GM23338 (cell line): Measurements from ENCODE around the gene HSF2BP. TPM values are rescaled to one million over a fixed set of nuclear protein-coding genes. Genes with fewer than 3 reads are reported as not detected.

Experiments
- ATAC-seq: fragments of 200-7000 bp; cut with Tn5 transposase; 3 replicates; pipeline ENCODE4 v1.9.1; 2020
- DNase-seq: peaks from one replicate; pipeline ENCODE4 v3.0.0-alpha.2; 2015; ENCODE audit warnings: low spot score
- H2AFZ ChIP-seq: fragments of 200-600 bp; sonication (generic); 2 replicates; pipeline ENCODE4 v1.8.0; 2016; ENCODE audit warnings: antibody characterized with exemption, mild to moderate bottlenecking, moderate library complexity
- H3F3A ChIP-seq: fragments of 200-600 bp; sonication (generic); replicated peaks from 2 replicates; pipeline ENCODE4 v1.8.0; 2017; ENCODE audit warnings: antibody characterized with exemption, mixed run types, low read depth
- H3K27ac ChIP-seq: fragments of 200-600 bp; sonication (generic); 2 replicates; pipeline ENCODE4 v1.6.1; 2016; ENCODE audit warnings: low read depth
- H3K27me3 ChIP-seq: fragments of 200-600 bp; sonication (generic); 2 replicates; pipeline ENCODE4 v1.8.0; 2016; ENCODE audit warnings: mild to moderate bottlenecking, mixed run types, moderate library complexity; ENCODE audit not compliant: insufficient read depth
- H3K36me3 ChIP-seq: fragments of 200-600 bp; sonication (generic); 2 replicates; pipeline ENCODE4 v1.8.0; 2016; ENCODE audit warnings: mild to moderate bottlenecking; ENCODE audit not compliant: insufficient read depth
- H3K4me1 ChIP-seq: fragments of 200-600 bp; sonication (generic); 2 replicates; pipeline ENCODE4 v1.8.0; 2016; ENCODE audit warnings: mild to moderate bottlenecking, moderate library complexity; ENCODE audit not compliant: insufficient read depth
- H3K4me2 ChIP-seq: fragments of 200-600 bp; sonication (generic); 2 replicates; pipeline ENCODE4 v1.7.1; 2017; ENCODE audit warnings: mixed run types
- H3K4me3 ChIP-seq: fragments of 200-600 bp; sonication (generic); 2 replicates; pipeline ENCODE4 v1.6.1; 2016; ENCODE audit warnings: mixed run types
- H3K79me2 ChIP-seq: fragments of 200-600 bp; sonication (generic); replicated peaks from 2 replicates; pipeline ENCODE4 v1.8.0; 2017; ENCODE audit warnings: mild to moderate bottlenecking; ENCODE audit not compliant: insufficient read depth
- H3K9me2 ChIP-seq: fragments of 200-600 bp; sonication (generic); 2 replicates; pipeline ENCODE4 v1.8.0; 2017; ENCODE audit not compliant: insufficient read depth
- H4K20me1 ChIP-seq: fragments of 200-600 bp; sonication (generic); replicated peaks from 2 replicates; pipeline ENCODE4 v1.8.0; 2017; ENCODE audit warnings: mild to moderate bottlenecking; ENCODE audit not compliant: insufficient read depth
- H3K27ac Mint-ChIP-seq: 2 replicates; pipeline ENCODE4 v1.8.0; 2020; ENCODE audit warnings: inconsistent platforms, mild to moderate bottlenecking, moderate library complexity, mixed read lengths
- H3K27me3 Mint-ChIP-seq: 3 replicates; pipeline ENCODE4 v1.8.0; 2022; ENCODE audit warnings: low read depth, mild to moderate bottlenecking, moderate library complexity, mixed read lengths, inconsistent platforms; ENCODE audit not compliant: insufficient read depth, poor library complexity
- H3K36me3 Mint-ChIP-seq: 3 replicates; pipeline ENCODE4 v1.8.0; 2021; ENCODE audit warnings: low read depth, mild to moderate bottlenecking, inconsistent platforms, moderate library complexity, mixed read lengths
- H3K4me1 Mint-ChIP-seq: 3 replicates; pipeline ENCODE4 v1.8.0; 2020; ENCODE audit warnings: mild to moderate bottlenecking, inconsistent platforms, mixed read lengths
- H3K4me3 Mint-ChIP-seq: 3 replicates; pipeline ENCODE4 v1.8.0; 2021; ENCODE audit warnings: moderate library complexity, mild to moderate bottlenecking, inconsistent platforms, mixed read lengths
- H3K9me3 Mint-ChIP-seq: 3 replicates; pipeline ENCODE4 v1.8.0; 2020; ENCODE audit warnings: moderate library complexity, mild to moderate bottlenecking, inconsistent platforms, mixed read lengths
- CREB1 ChIP-seq: fragments of 250-450 bp; sonication (Bioruptor Pico); IDR thresholded peaks from 2 replicates; pipeline ENCODE4 v1.5.0; 2020; ENCODE audit warnings: low read depth, mild to moderate bottlenecking, moderate library complexity
- CTCF ChIP-seq, 2 experiments: fragments of 200-600 bp in 1 of 2; sonication (generic) in 1 of 2; conservative IDR thresholded peaks; 2 replicates each; pipeline versions ENCODE4 v1.5.1 to v1.6.1; 2016 to 2017; ENCODE audit warnings: antibody characterized with exemption in 2 of 2, low read depth in 2 of 2, mild to moderate bottlenecking in 2 of 2, moderate library complexity in 1 of 2
- EZH2 ChIP-seq: fragments of 200-600 bp; sonication (generic); IDR thresholded peaks from one replicate; pipeline ENCODE4 v1.8.0; 2017; ENCODE audit warnings: antibody characterized with exemption, mild to moderate bottlenecking, low read depth; ENCODE audit not compliant: unreplicated experiment
- EZH2phosphoT487 ChIP-seq: fragments of 200-600 bp; sonication (generic); IDR thresholded peaks from one replicate; pipeline ENCODE4 v1.8.1; 2018; ENCODE audit warnings: antibody characterized with exemption; ENCODE audit not compliant: unreplicated experiment
- JUNB ChIP-seq: IDR thresholded peaks from one replicate; pipeline ENCODE4 v1.6.1; 2016; ENCODE audit warnings: antibody characterized with exemption; ENCODE audit not compliant: unreplicated experiment
- NANOG ChIP-seq: IDR thresholded peaks from 2 replicates; pipeline ENCODE4 v1.6.1; 2016; ENCODE audit warnings: antibody characterized with exemption, borderline replicate concordance
- POLR2AphosphoS5 ChIP-seq: IDR thresholded peaks from 2 replicates; pipeline ENCODE4 v1.6.1; 2016; ENCODE audit warnings: antibody characterized with exemption, low read depth
- REST ChIP-seq: IDR thresholded peaks from one replicate; pipeline ENCODE4 v1.6.1; 2018; ENCODE audit warnings: antibody characterized with exemption; ENCODE audit not compliant: unreplicated experiment
- STAT1 ChIP-seq: IDR thresholded peaks from one replicate; pipeline ENCODE4 v1.6.1; 2016; ENCODE audit warnings: antibody characterized with exemption; ENCODE audit not compliant: unreplicated experiment
- ZNF114 ChIP-seq: fragments of 250-450 bp; sonication (Bioruptor Pico); IDR thresholded peaks from 2 replicates; pipeline ENCODE4 v1.5.0; 2020; ENCODE audit warnings: mild to moderate bottlenecking, moderate library complexity
- ZNF331 ChIP-seq: fragments of 250-450 bp; sonication (Bioruptor Pico); IDR thresholded peaks from 2 replicates; pipeline ENCODE4 v1.5.0; 2020; ENCODE audit warnings: low read depth, mild to moderate bottlenecking, moderate library complexity
- polyA plus RNA-seq: library from polyadenylated mRNA; unstranded; fragments of >200 nt; fragmentation: Nextera tagmentation; extraction: Ambion mirVana; gene quantifications from 2 replicates; pipeline ENCODE4 v1.2.1, GENCODE V29; 2016
- total RNA-seq: library from RNA; depleted of rRNA; stranded (reverse); fragments of >200 nt; shearing (Covaris generic); gene quantifications from 2 replicates; pipeline ENCODE4 v1.2.3, GENCODE V29; 2014
- TF ChIP-seq, protein P1 (sequence below): fragments of 250-450 bp; sonication (Bioruptor Pico); IDR thresholded peaks from 2 replicates; pipeline ENCODE4 v1.5.0; 2020; ENCODE audit warnings: mild to moderate bottlenecking, moderate library complexity

Gene HSF2BP
- total and polyA plus RNA-seq, 2 experiments from 2014 or later: 0.78 to 2.0 TPM

DNA sequence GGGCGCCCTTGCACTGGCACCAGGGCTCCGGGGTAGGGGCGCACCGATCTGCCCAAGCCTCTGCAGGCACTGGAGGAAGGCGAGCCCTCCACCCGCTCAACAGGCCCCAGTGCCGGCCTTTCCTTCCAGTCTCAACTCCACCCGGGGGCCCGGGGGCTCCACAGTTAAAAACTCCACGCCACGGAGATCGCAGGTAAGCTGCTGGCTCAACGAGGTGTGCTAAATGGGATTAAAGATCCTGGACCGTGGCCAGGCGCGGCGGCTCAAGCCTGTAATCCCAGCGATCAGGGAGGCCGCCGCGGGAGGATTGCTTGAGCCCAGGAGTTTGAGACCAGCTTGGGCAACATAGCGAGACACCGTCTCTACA, 536 bp downstream of the HSF2BP start (continued):
- TF ChIP-seq JUNB (no peak), ZNF331 (no peak), POLR2AphosphoS5 (no peak)

DNA sequence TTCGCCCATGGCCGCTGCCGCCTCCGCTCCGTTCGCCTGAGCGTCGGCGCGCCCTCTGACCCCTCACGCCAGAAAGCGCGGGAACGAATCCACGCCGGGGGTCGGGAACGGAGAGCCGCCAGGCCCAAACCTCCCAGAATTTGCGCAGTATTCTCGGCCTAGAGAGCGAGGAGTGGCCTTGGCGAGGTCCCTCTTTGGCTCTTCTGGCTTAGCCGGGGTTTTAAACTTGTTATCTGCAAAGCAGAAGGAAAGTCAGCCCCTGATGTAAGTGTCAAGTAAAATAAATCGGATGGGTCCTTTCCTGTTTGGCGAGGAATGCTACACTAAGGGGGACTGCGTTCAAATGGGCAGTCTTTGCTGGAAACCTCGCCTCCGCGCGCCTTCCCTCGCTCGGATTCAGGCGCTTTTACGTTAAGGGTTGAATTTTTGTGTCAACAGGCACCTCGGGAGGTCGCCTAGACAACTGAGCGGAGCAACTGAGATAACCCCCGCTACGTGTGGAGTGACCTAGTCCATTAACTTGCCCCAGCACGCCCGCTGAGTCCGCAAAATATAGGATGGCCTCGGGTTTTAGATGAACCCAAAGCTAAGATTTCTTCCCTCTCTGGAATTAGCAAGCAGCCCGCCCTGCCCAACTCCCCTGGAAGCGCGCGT, 1.1 kb downstream of the HSF2BP start:
- Histone ChIP-seq H3K9me2 (no peaks in the 10 kb centered on the region), H3K27ac (no peak overlapping the region), H3K27me3 (no peaks in the 10 kb centered on the region), H3K4me2 (no peak overlapping the region), H3K79me2 (peaks cover 37% of the 10 kb centered on the region), H3K4me1 (peaks cover 14% of the 10 kb centered on the region), H3K4me3 (no peak overlapping the region), H4K20me1 (peaks cover 20% of the 10 kb centered on the region), H2AFZ (no peak overlapping the region), H3K36me3 (peaks cover 10% of the 10 kb centered on the region), H3F3A (peaks cover 17% of the 10 kb centered on the region; the same call in 1 of the 2 replicates)
- H3K36me3 Mint-ChIP-seq: peaks cover 28% of the 10 kb centered on the region
- peaks cover 19% of the 10 kb centered on the region for H3K4me1 Mint-ChIP-seq
- H3K27me3 Mint-ChIP-seq: peaks cover 12% of the 10 kb centered on the region
- ATAC-seq (no peak), DNase-seq (no peak)
- no peak overlapping the region for H3K27ac Mint-ChIP-seq
- peaks cover 4% of the 10 kb centered on the region; the same call in 1 of the 3 replicates for H3K9me3 Mint-ChIP-seq
- 0 out of 3 replicates have a peak overlapping the region, but pooled peaks have one; percentile 15 for H3K4me3 Mint-ChIP-seq
- no peak for TF ChIP-seq CREB1 (CRISPR knock-in tag)
- TF ChIP-seq EZH2phosphoT487: no peak
- TF ChIP-seq REST: no peak
- no peak for TF ChIP-seq ZNF331
- TF ChIP-seq STAT1: no peak
- no peak for TF ChIP-seq POLR2AphosphoS5
- TF ChIP-seq NANOG: no peak
- no peak for TF ChIP-seq ZNF114
- TF ChIP-seq, protein P1, sequence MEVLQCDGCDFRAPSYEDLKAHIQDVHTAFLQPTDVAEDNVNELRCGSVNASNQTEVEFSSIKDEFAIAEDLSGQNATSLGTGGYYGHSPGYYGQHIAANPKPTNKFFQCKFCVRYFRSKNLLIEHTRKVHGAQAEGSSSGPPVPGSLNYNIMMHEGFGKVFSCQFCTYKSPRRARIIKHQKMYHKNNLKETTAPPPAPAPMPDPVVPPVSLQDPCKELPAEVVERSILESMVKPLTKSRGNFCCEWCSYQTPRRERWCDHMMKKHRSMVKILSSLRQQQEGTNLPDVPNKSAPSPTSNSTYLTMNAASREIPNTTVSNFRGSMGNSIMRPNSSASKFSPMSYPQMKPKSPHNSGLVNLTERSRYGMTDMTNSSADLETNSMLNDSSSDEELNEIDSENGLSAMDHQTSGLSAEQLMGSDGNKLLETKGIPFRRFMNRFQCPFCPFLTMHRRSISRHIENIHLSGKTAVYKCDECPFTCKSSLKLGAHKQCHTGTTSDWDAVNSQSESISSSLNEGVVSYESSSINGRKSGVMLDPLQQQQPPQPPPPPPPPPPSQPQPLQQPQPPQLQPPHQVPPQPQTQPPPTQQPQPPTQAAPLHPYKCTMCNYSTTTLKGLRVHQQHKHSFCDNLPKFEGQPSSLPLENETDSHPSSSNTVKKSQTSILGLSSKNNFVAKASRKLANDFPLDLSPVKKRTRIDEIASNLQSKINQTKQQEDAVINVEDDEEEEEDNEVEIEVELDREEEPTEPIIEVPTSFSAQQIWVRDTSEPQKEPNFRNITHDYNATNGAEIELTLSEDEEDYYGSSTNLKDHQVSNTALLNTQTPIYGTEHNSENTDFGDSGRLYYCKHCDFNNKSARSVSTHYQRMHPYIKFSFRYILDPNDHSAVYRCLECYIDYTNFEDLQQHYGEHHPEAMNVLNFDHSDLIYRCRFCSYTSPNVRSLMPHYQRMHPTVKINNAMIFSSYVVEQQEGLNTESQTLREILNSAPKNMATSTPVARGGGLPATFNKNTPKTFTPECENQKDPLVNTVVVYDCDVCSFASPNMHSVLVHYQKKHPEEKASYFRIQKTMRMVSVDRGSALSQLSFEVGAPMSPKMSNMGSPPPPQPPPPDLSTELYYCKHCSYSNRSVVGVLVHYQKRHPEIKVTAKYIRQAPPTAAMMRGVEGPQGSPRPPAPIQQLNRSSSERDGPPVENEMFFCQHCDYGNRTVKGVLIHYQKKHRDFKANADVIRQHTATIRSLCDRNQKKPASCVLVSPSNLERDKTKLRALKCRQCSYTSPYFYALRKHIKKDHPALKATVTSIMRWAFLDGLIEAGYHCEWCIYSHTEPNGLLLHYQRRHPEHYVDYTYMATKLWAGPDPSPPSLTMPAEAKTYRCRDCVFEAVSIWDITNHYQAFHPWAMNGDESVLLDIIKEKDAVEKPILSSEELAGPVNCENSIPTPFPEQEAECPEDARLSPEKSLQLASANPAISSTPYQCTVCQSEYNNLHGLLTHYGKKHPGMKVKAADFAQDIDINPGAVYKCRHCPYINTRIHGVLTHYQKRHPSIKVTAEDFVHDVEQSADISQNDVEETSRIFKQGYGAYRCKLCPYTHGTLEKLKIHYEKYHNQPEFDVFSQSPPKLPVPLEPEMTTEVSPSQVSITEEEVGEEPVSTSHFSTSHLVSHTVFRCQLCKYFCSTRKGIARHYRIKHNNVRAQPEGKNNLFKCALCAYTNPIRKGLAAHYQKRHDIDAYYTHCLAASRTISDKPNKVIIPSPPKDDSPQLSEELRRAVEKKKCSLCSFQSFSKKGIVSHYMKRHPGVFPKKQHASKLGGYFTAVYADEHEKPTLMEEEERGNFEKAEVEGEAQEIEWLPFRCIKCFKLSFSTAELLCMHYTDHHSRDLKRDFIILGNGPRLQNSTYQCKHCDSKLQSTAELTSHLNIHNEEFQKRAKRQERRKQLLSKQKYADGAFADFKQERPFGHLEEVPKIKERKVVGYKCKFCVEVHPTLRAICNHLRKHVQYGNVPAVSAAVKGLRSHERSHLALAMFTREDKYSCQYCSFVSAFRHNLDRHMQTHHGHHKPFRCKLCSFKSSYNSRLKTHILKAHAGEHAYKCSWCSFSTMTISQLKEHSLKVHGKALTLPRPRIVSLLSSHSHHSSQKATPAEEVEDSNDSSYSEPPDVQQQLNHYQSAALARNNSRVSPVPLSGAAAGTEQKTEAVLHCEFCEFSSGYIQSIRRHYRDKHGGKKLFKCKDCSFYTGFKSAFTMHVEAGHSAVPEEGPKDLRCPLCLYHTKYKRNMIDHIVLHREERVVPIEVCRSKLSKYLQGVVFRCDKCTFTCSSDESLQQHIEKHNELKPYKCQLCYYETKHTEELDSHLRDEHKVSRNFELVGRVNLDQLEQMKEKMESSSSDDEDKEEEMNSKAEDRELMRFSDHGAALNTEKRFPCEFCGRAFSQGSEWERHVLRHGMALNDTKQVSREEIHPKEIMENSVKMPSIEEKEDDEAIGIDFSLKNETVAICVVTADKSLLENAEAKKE: no peak
- TF ChIP-seq EZH2: no peak
- no peak for TF ChIP-seq JUNB
- no peak for TF ChIP-seq CTCF (conservative IDR thresholded peaks at IDR 0.05; ENCODE audit: low read depth in 2 of 2)
